ENCODE data around the gene STRBP. TPM values are rescaled to one million over a fixed set of nuclear protein-coding genes. Genes with fewer than 3 reads are reported as not detected.
"Not testable (repeated sequence)": the region's sequence is repeated elsewhere in the genome, so short reads cannot be mapped to it uniquely, and the experiment has no call there.

STRBP gene
- total RNA-seq, 1 donor from 2014 or later = 9.1 TPM

- H3K27me3 ChIP-seq = no peaks in the 10 kb centered on the region
- no peak for TF ChIP-seq POLR2AphosphoS5 (IDR thresholded peaks at IDR 0.05; ENCODE audit: insufficient read depth in 1 of 2, low read depth in 1 of 2)
- TF ChIP-seq POLR2A (IDR thresholded peaks at IDR 0.05) = no peak
- TF ChIP-seq CTCF (IDR thresholded peaks at IDR 0.05) = no peak
- no peak overlapping the region for H3K4me3 ChIP-seq
- H3K4me1 ChIP-seq = no peaks in the 10 kb centered on the region
- no peaks in the 10 kb centered on the region for H3K9me3 ChIP-seq
- H3K36me3 ChIP-seq = no peaks in the 10 kb centered on the region
- intact Hi-C loops (cut with DNase I) = no loop called here
- no peak overlapping the region for H3K27ac ChIP-seq
- DNase-seq (ENCODE audit: extremely low spot score in 2 of 2) = no peak
Observed at GRCh38 chr9:123251741-123252140, 16.6 kb downstream of the STRBP start.

- no peak overlapping the region for H3K27ac ChIP-seq
- H3K4me3 ChIP-seq = no peak overlapping the region
- intact Hi-C loops (cut with DNase I) = no loop called here
- DNase-seq (ENCODE audit: extremely low spot score in 2 of 2) = no peak
- no peaks in the 10 kb centered on the region for H3K27me3 ChIP-seq
- no peaks in the 10 kb centered on the region for H3K36me3 ChIP-seq
- H3K4me1 ChIP-seq = no peaks in the 10 kb centered on the region
- H3K9me3 ChIP-seq = no peaks in the 10 kb centered on the region
- TF ChIP-seq POLR2AphosphoS5 (IDR thresholded peaks at IDR 0.05; ENCODE audit: insufficient read depth in 1 of 2, low read depth in 1 of 2) = no peak
- no peak for TF ChIP-seq POLR2A (IDR thresholded peaks at IDR 0.05)
- no peak for TF ChIP-seq CTCF (IDR thresholded peaks at IDR 0.05)
Observed at GRCh38 chr9:123251324-123251723, 17.1 kb downstream of the STRBP start.

GRCh38 chr9:123250504-123250903, 17.9 kb downstream of the STRBP start:
- Histone ChIP-seq H3K36me3 (no peaks in the 10 kb centered on the region), H3K4me3 (no peak overlapping the region), H3K4me1 (no peaks in the 10 kb centered on the region), H3K27me3 (no peaks in the 10 kb centered on the region), H3K27ac (no peak overlapping the region), H3K9me3 (no peaks in the 10 kb centered on the region)
- intact Hi-C loops (cut with DNase I) = no loop called here
- no peak for DNase-seq (ENCODE audit: extremely low spot score in 2 of 2)
- no peak for TF ChIP-seq POLR2A (IDR thresholded peaks at IDR 0.05)
- no peak for TF ChIP-seq POLR2AphosphoS5 (IDR thresholded peaks at IDR 0.05; ENCODE audit: insufficient read depth in 1 of 2, low read depth in 1 of 2)
- TF ChIP-seq CTCF (IDR thresholded peaks at IDR 0.05) = no peak

- intact Hi-C loops (cut with DNase I); H3K27ac ChIP-seq; DNase-seq (ENCODE audit: extremely low spot score in 2 of 2); H3K4me1 ChIP-seq; H3K4me3 ChIP-seq; H3K27me3 ChIP-seq; H3K36me3 ChIP-seq; H3K9me3 ChIP-seq: not testable (repeated sequence)
Observed at GRCh38 chr9:123249162-123249561, 19.2 kb downstream of the STRBP start.

- Histone ChIP-seq H3K36me3 (no peaks in the 10 kb centered on the region), H3K4me1 (no peaks in the 10 kb centered on the region), H3K27ac (no peak overlapping the region), H3K27me3 (no peaks in the 10 kb centered on the region), H3K4me3 (no peak overlapping the region), H3K9me3 (no peaks in the 10 kb centered on the region)
- TF ChIP-seq POLR2A (IDR thresholded peaks at IDR 0.05) = no peak
- TF ChIP-seq POLR2AphosphoS5 (IDR thresholded peaks at IDR 0.05; ENCODE audit: insufficient read depth in 1 of 2, low read depth in 1 of 2) = no peak
- no peak for TF ChIP-seq CTCF (IDR thresholded peaks at IDR 0.05)
- DNase-seq (ENCODE audit: extremely low spot score in 2 of 2) = no peak
- intact Hi-C loops (cut with DNase I) = no loop called here
Observed at GRCh38 chr9:123248630-123249029, 19.8 kb downstream of the STRBP start.

- no peaks in the 10 kb centered on the region for H3K36me3 ChIP-seq
- no peak for DNase-seq (ENCODE audit: extremely low spot score in 2 of 2)
- intact Hi-C loops (cut with DNase I) = no loop called here
- no peak for TF ChIP-seq POLR2AphosphoS5 (IDR thresholded peaks at IDR 0.05; ENCODE audit: insufficient read depth in 1 of 2, low read depth in 1 of 2)
- TF ChIP-seq POLR2A (IDR thresholded peaks at IDR 0.05) = no peak
- no peak for TF ChIP-seq CTCF (IDR thresholded peaks at IDR 0.05)
- no peak overlapping the region for H3K27ac ChIP-seq
- no peaks in the 10 kb centered on the region for H3K27me3 ChIP-seq
- H3K4me3 ChIP-seq = no peak overlapping the region
- no peaks in the 10 kb centered on the region for H3K4me1 ChIP-seq
- no peaks in the 10 kb centered on the region for H3K9me3 ChIP-seq
Observed at GRCh38 chr9:123246534-123246933, 21.9 kb downstream of the STRBP start.
